GM18498 (cell line): Measurements from ENCODE around the gene CLASP2.

Experiments used
- ATAC-seq: cut with Tn5 transposase; IDR thresholded peaks from one replicate; pipeline ENCODE4 v1.9.1; 2021; ENCODE audit warnings: mild to moderate bottlenecking, moderate library complexity; ENCODE audit not compliant: unreplicated experiment

The CLASP2 gene

GRCh38 chr3:33639889-33640288 lies 78.2 kb downstream of the CLASP2 start:
- no peak for ATAC-seq

GRCh38 chr3:33637482-33637881 lies 80.6 kb downstream of the CLASP2 start:
- ATAC-seq, result no peak

- ATAC-seq, result no peak
Measured at GRCh38 chr3:33636125-33636850, 81.8 kb downstream of the CLASP2 start.

GRCh38 chr3:33634262-33634661 lies 83.8 kb downstream of the CLASP2 start:
- no peak for ATAC-seq

GRCh38 chr3:33629219-33629618 lies 88.8 kb downstream of the CLASP2 start:
- no peak for ATAC-seq

GRCh38 chr3:33624756-33625155 lies 93.3 kb downstream of the CLASP2 start:
- ATAC-seq, result no peak

- no peak for ATAC-seq
Measured at GRCh38 chr3:33613041-33613440, 105.0 kb downstream of the CLASP2 start.

- ATAC-seq, result no peak
Measured at GRCh38 chr3:33612607-33613006, 105.4 kb downstream of the CLASP2 start.

GRCh38 chr3:33602829-33603228 lies 115.2 kb downstream of the CLASP2 start:
- ATAC-seq, result no peak

- no peak for ATAC-seq
Measured at GRCh38 chr3:33597257-33597689, 120.8 kb downstream of the CLASP2 start.

- no peak for ATAC-seq
Measured at GRCh38 chr3:33592999-33593398, 125.1 kb downstream of the CLASP2 start.

GRCh38 chr3:33590541-33590940 lies 127.5 kb downstream of the CLASP2 start:
- no peak for ATAC-seq

GRCh38 chr3:33586402-33586801 lies 131.7 kb downstream of the CLASP2 start:
- ATAC-seq, result no peak

GRCh38 chr3:33582234-33582633 lies 135.8 kb downstream of the CLASP2 start:
- ATAC-seq, result no peak

GRCh38 chr3:33581666-33582065 lies 136.4 kb downstream of the CLASP2 start:
- ATAC-seq, result no peak

GRCh38 chr3:33579840-33580239 lies 138.2 kb downstream of the CLASP2 start:
- ATAC-seq, result no peak

- no peak for ATAC-seq
Measured at GRCh38 chr3:33579178-33579510, 138.9 kb downstream of the CLASP2 start.

GRCh38 chr3:33578325-33579177 lies 139.5 kb downstream of the CLASP2 start:
- no peak for ATAC-seq

GRCh38 chr3:33577588-33577987 lies 140.5 kb downstream of the CLASP2 start:
- no peak for ATAC-seq

GRCh38 chr3:33577173-33577572 lies 140.9 kb downstream of the CLASP2 start:
- no peak for ATAC-seq

- ATAC-seq, result no peak
Measured at GRCh38 chr3:33575311-33575710, 142.7 kb downstream of the CLASP2 start.

- ATAC-seq, result no peak
Measured at GRCh38 chr3:33557829-33558228, 160.2 kb downstream of the CLASP2 start.
